GM18511 (cell line): ENCODE results near the gene CCL22.

Experiments
- ATAC-seq: cut with Tn5 transposase; IDR thresholded peaks from one replicate; pipeline ENCODE4 v1.9.1; 2021; ENCODE audit warnings: mild to moderate bottlenecking, moderate library complexity; ENCODE audit not compliant: unreplicated experiment

Gene CCL22

DNA sequence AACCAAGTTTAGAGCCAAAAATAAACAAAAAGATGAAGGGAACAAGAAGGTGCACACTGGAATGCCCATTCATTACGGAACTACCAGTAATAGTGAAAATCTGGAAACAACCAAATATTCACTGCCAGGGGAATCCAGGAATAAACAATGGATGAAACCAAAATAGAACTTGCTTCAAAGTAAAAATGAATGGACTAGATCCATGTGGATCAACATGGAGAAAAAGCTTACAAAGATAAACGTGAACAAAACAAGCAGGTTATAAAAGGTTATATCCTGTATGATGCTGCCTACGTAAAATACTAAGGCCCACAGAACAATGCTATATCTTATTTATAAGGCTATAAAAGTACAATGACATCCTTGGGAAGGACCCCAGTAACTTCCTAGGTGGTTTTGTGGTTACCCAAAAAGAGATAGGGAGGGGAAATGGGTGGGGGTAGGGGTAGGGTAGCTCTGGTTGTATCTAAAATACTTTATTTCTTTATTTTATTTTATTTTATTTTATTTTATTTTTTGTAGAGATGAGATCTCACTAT, 12.8 kb upstream of the CCL22 start:
- no peak for ATAC-seq

DNA sequence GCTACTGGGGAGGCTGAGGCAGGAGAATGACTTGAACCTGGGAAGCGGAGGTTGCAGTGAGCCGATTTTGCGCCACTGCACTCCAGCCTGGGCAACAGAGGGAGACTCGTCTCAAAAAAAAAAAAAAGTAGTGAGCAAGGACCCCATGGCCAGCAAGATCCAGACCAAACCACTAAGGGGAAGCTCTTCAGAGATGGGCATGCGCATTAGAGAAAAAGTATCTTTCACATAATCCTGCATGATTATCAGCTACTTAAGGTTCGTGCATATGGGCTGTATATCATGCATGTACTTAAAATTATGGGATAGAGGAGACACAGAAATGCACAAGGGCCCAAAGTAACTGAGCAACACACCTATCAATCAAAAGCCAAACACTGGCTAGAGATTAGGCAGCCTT, 10.7 kb upstream of the CCL22 start:
- no peak for ATAC-seq

DNA sequence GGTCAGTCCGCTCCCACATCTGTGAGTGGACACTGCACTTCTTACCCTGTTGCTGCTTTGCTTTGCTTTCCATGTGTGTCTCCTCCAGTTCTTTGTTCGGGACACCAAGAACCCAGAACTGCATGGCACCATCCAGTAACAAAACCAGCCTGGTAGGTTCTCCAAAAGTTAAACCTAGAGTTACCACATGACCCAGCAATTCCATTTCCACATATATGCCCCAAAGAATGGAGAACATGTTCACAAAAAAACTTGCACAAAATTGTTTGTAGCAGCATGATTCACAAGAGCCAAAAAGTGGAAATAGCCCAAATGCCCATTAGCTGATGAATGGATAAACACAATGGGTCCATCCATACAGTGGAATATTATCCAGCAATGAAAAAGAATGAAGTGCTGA, 10.3 kb upstream of the CCL22 start:
- no peak for ATAC-seq

DNA sequence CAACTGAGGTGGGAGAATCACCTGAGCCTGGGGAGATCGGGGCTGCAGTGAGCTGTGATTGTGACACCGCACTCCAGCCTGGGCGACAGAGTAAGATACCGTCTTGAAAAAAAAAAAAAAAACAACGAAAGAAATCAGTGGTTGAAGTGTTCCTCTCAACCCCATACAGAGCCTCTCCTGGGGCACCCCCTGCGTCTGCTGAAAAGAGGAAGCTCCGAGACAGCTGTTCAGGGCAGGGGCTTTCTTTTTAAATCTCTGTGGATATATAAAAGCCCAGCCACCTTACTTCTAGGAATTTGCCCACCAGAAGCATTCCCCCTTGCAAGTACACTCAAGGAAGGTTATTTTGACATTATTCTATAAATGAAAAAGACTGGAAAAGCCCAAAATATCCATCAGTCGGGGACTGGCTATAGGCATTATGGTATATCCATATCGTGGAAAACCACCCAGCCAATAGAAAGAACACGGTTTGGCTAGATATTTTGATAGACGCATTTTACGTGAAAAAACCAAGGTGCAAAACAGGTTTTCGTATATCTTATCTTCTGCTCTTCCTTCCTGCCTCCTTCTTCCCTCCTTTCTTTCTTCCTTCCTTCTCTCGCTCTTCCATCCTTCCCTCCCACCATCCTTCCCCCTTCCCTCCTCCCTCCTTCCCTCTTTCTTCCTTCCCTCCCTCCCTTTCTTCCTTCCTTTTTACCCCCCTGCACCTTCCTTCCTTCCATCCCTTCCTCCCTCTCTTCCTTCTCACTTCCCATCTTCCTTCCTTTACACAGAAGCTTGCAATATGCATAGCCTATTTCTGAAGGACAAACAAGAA, 9.2 kb upstream of the CCL22 start:
- ATAC-seq: peak; percentile 97

DNA sequence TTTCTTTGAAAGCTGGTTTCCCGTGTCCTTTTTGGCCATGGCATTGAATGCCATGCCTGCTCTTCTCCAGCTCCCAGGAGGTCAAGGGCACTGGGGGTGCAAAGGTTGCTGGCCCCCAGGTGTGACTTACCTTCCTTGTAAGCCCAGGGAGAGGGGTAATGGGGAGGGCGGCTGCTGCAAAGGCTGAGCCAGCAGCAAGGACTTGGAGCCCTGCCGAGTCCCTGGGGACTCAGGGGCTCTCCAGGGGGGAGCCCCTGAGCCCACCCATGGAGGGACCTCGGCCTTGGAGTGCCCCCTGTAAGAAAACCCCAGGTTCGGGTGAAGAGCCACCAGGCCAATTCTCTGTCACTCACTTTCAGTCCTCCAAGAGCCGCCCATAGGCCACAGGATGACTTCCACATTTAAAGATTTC, 5.9 kb upstream of the CCL22 start:
- no peak for ATAC-seq

DNA sequence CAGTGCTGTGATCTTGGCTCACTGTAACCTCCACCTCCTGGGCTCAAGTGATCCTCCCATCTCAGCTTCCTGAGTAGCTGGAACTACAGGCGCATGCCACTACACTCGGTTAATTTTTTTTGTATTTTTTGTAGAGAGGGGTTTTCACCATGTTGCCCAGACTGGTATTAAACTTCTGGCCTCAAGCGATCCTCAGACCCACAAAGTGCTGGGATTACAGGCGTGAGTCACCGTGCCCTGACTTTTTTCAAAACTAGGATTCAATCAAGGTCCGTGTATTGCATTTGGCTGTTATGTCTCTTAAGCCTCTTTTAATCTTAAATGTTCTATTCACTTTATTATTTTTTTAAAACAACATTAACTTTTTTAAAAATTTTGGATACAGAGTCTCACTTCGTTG, 4.3 kb upstream of the CCL22 start:
- no peak for ATAC-seq

DNA sequence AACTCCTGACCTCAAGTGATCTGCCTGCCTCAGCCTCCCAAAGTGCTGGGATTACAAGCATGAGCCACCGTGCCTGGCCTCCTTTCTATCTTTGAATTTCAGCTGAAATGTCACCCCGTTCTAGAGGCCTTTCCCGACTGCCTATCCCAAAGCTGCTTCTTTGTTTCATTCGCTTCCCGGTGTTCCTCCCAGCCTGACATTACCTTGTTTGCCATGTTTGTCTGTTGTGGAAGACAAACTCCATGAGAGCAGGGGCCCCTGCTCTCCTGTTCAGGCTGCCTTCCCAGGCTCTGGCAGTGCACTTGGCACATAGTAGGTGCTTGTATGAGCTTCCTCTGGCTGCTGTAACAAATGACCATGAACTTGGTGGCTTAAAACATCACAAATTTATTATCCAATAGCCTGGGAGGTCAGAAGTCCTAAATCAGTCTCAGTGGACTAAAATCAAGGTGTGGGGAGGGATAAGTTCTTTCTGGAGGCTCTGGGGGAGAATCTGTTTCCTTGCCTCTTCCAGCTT, 2.6 kb upstream of the CCL22 start:
- ATAC-seq: no peak

DNA sequence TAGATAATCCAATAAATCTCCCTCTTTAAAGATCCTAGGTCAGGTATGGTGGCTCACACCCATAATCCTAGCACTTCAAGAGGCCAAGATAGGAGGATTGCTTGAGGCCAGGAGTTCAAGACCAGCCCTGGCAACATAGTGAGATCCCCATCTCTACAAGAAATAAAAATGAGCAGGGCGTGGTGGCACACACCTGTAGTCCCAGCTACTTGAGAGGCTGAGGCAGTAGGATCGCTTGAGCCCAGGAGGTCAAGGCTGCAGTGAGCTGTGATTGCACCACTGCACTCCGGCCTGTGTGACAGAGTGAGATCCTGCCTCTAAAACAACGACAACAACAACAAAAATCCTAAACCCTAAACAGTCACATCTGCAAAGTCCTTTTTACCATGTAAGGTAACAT, 2.0 kb upstream of the CCL22 start:
- ATAC-seq: no peak

DNA sequence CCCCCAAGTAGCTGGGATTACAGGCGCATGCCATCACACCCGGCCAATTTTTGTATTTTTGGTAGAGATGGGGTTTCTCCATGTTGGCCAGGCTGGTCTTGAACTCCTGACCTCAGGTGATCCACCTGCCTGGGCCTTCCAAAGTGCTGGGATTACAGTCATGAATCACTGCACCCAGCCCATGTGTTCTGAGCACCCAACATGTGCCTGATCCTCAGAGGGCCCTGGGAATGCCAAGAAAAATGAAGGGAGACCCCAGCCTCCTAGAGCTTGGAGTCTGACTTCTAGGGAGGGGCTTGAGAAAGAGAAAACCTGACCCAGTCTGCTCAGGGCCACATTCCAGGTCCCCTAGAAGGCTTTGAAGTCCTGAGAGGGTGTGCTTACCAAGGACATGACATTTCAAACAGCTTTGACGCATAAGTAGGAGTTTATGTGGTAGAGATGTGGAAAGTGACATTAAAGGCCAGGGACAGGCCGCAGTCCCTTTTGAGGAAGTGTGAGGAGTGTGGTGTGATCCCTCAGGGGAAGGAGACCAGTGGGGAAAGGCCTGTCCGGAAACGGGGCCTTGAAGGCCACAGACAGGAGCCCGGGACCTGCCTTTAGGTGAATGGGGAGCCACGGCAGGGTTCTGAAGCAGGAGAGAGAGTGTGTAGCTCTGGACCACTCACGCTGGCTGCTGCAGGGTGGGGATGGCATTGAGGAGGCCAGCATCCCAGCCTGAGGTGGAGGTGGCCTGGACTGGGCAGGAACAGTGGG, 1.1 kb upstream of the CCL22 start:
- ATAC-seq: peak; percentile 56

DNA sequence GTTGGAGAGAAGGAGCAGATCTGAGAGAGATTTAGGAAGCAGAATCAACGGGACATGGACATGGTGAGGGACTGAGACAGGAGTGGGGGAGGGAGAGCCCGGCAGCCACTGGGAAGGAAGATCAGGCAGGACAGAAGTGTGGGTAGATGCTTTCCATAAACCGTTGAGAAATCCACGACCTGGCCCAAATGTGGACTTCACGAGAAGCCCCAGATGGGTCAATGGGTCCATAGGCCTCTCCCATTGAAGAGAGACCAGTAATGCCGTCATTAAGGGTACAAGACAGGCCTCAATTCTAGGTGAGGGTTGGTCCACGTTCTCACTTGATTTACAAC, 530 bp upstream of the CCL22 start:
- no peak for ATAC-seq

DNA sequence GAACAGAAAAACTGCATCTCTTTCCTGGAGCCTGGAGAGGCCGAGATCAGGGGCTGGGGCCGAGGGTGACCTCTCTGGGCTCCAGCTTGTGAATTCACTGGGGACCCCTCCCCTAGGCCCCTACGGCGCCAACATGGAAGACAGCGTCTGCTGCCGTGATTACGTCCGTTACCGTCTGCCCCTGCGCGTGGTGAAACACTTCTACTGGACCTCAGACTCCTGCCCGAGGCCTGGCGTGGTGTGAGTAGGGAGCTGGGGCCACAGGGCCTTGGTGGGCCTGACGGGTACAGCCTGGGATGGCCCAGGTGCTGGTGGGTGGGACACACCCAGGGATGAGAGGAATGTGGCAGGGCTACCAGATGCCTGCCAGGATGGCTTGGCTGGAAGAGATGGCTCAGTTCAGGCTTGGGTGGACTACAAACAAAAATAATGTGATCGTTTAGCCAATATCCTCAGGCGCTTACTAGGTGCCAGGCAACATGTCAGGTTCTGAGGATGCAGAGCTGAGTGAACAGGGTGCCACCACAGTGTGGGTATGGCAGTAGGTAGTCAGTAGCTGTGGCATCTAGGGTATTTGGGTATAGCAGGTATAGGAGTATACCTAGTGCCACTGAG, 1.8 kb downstream of the CCL22 start:
- no peak for ATAC-seq

DNA sequence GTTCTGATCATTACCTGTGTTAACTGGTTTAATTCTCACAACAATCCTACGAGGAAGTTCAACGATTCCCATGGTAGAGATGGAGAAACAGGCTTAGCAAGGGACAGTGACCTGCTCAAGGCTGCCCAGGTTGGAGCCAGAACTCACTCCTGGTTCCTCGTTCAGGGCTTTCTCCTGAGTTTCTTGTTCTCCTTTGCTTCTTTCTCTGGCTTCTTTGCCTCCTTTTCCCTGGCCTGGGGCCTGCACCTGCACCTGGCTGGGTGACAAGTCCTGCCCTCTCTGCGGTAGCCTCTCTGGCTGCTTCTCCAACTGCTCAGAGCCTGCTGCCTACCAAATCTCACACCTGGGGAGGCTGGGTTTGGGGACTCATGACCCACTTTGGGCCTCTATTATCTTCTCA, 2.8 kb downstream of the CCL22 start:
- no peak for ATAC-seq

DNA sequence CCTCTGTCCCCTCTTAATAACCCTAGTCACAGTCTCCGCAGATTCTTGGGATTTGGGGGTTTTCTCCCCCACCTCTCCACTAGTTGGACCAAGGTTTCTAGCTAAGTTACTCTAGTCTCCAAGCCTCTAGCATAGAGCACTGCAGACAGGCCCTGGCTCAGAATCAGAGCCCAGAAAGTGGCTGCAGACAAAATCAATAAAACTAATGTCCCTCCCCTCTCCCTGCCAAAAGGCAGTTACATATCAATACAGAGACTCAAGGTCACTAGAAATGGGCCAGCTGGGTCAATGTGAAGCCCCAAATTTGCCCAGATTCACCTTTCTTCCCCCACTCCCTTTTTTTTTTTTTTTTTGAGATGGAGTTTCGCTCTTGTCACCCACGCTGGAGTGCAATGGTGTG, 5.6 kb downstream of the CCL22 start:
- no peak for ATAC-seq

DNA sequence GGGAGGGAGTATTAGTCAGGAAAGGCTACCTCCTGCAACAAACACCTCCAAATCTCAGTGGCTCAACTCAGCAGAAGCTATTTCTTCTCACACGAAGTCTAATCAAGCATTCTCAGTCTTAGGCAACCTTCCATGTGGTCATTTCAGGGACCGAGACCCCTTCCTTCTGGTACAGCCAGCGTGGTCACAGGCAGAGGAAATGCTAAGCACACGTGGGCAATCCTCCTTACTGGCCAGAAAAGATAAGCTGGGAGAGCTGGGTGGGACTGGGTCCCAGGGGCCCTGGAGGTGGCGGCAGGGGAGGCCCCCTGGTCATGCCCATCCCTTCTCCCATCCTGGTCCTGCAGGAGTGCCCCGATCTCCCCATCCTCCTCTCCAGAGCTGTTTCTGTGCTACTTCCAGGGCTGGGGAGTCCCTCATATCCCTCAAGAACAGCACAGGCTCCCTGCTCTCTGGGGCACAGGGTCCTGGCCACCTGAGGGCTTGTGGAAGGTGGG, 8.0 kb downstream of the CCL22 start:
- no peak for ATAC-seq

DNA sequence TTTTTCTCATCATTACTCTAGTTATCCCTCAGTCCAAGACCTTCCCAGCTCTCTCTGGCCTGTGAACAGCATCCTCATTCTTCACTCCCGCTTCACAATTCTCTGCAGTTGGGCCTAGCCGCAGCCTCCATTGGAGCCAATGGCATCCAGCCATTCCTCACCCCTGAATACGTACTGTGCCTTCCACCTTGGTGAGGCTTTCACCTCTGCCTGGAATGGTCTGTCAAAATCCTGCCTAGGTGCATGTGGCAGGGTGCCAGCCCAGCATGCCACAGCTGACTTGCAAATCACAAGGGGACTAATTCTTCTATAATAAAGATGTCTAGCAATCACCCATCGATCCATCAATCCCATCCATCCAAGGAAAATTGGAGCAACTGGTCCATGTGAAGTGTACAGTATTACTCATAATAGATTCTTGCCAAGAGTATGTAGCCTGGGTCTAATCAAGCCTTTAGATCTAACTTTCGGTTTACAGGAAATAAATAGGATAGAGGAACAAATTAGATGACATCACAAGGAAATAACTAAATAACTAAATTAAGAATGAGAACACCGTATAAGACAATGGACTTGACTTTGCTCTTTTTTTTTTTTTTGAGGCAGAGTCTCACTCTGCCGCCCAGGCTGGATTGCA, 8.7 kb downstream of the CCL22 start:
- ATAC-seq: no peak

DNA sequence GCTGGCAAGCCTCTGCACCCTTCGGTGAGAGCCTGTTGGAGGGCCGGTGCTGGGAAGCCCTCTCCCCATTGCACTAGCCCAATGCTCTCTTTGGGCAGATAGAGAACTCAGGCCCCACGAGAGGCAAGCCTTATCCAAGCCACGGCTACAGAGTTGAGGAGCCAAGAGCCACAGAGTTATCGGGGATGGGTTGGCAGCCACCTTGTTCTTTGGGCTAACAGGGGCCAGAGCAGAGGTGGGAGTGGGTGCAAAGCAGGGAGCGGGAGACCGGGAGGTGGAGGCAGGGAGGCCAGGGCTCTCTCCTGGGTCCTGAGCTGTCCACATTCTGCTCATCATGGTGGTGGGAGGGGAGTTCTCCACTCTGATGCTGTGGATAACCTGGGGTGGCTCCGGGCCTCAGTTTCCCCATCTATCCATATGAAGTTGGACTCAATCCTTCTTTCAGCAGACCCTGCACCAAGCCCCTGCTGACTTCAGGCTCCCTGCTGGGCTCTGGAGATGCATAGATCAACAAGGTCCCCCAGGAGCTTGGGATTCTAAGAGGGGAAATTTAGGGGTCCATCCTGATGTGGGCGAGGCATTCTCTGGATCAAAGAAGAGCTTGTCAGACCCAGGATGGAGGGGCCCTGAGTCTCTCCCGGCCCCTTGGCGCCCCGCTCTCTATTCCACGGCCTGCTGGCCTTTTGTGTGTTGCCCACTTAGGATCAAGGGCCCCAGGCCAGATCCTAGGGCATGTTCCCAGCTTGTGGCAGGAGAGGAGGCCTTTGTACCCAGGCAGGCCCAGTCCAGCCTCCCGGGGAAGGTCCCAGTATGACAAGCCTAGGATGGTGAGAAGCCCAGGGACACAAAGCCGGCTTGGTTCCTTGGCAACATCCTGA, 13.2 kb downstream of the CCL22 start:
- ATAC-seq: no peak

DNA sequence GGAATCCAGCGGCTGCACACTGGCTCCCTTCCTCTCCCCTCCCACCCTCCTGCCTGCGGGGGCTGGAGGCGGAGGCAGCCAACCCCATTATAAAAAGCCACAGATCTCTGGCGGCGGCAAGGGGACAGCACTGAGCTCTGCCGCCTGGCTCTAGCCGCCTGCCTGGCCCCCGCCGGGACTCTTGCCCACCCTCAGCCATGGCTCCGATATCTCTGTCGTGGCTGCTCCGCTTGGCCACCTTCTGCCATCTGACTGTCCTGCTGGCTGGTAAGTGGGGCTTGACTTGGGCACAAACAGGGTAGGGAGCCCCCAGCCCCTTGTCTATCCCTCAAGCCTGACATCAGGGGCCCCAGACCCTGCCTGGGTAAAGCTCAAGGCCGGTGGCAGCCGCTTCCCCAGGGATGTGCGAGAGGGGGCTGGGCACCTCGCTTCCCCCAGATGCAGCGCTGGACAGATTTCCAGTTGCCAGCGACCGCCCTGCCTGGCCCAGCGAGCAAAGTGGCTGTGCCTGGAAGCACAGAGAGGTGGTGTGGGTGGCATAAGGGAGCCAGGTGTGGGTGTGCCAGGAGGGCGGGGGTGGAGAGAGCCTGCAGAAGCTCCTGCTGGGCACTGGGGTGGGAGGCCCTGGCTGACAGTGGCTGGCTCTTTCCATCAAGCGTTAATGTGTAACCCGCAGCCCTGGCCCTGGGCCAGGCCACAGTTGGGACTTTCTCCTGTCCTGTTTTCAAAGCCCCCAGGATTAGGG, 14.0 kb downstream of the CCL22 start, which contains the start of gene CX3CL1:
Gene CX3CL1 (plus strand): TSS at position 119 of the 745 bp plus-strand sequence. CDS start 79 bp downstream, at position 198.
- ATAC-seq: no peak

DNA sequence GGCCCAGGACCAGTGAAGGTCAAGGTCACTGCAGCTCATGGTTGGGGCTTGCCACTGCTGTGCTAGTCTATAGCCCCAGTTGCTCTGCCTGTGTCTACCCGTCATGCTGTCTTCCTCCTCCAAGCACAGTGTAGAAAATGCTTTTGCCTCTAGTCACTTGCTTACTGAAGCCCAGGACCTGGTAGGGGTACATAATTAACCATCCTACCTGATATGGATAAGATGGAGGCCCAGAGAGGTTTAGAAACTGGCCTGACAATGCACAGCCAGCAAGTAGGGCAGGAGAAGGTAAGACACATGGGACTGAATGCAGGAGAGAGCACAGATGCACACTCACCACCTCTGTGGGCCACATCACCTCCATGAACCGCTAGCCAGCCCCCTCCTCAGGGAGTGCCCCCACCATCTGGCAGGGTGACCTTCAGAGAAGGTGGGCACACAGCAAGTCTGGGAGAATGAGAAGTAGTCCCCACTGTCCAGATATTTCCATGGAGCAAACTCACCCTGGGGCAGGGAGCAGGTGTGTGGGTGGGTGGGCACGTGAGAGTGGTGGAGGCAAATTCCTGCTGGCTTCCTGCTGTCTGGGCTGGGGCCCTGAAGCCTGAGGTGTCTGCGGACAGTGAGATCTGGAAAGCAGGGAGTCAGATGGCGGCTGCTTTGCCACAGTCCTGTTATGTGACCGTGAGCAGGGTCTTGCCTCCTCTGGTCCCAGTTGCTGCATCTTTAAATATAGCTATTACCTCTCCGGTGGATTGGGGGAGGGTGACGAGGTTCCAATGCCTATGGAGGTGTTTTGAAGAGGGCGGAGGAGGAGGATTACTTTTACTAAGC, 14.7 kb downstream of the CCL22 start:
- ATAC-seq: no peak
